ENCODE results near the gene FGD1.

The FGD1 gene

DNA sequence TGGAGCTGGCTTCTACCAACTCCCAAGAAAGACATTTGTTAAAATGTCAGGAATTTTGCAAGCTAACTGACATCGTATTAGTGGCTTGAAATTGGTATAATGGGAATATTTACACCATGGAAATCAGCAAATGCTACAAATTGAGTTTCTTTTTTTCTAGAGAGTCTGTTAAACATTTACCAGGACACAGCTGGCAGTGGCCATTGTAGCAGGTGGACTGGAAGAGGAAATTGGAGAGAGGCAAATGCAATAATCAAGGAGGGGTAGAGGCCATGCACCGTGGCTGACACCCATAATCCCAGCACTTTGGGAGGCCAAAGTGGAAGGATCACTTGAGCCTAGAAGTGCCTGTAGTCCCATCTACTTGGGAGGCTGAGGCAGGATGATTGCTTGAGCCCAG, 88.8 kb downstream of the FGD1 start:
- Histone ChIP-seq H3K4me3 (ENCODE audit: low read depth in 1 of 2, low read length in 1 of 2) (no peak overlapping the region), H3K4me1 (ENCODE audit: control insufficient read depth in 1 of 2, insufficient read depth in 1 of 2, low read depth in 1 of 2, low read length in 1 of 2) (peaks cover 5 to 7% of the 10 kb centered on the region in 2 experiments), H3K27ac (no peak overlapping the region), H3K27me3 (peaks cover 15% of the 10 kb centered on the region), H3K36me3 (no peaks in the 10 kb centered on the region), H3K9me3 (no peaks in the 10 kb centered on the region)
- TF ChIP-seq CTCF (IDR thresholded peaks at IDR 0.05), result no peak

- H3K4me3 ChIP-seq (ENCODE audit: low read depth in 1 of 2, low read length in 1 of 2), result no peak overlapping the region
- no peaks in the 10 kb centered on the region for H3K9me3 ChIP-seq
- no peak overlapping the region for H3K27ac ChIP-seq
- no peaks in the 10 kb centered on the region for H3K27me3 ChIP-seq
- H3K36me3 ChIP-seq, result no peaks in the 10 kb centered on the region
- no peak for TF ChIP-seq CTCF (IDR thresholded peaks at IDR 0.05)
- H3K4me1 ChIP-seq (ENCODE audit: control insufficient read depth in 1 of 2, insufficient read depth in 1 of 2, low read depth in 1 of 2, low read length in 1 of 2), result no peaks in the 10 kb centered on the region
Measured at GRCh38 chrX:54397113-54397512, 98.9 kb downstream of the FGD1 start.
